Thymus (tissue), 14 donors: Measurements from ENCODE around the gene PRPF8. TPM values are rescaled to one million over a fixed set of nuclear protein-coding genes. Genes with fewer than 3 reads are reported as not detected.

Source experiments
- DNase-seq, 9 donors: peaks; one replicate each; pipeline ENCODE4 v3.0.0-alpha.2; 2013; ENCODE audit warnings: low spot score in 9 of 9, low read depth in 6 of 9, missing footprints in 1 of 9
- H3K27ac ChIP-seq, 2 donors: one replicate each; pipeline ENCODE4 v1.5.1; 2013; ENCODE audit warnings: control low read depth in 1 of 2, low read depth in 1 of 2, low read length in 1 of 2, mild to moderate bottlenecking in 1 of 2, moderate library complexity in 1 of 2
- H3K27me3 ChIP-seq, 2 donors: one replicate each; pipeline ENCODE4 v1.5.1; 2013; ENCODE audit warnings: low read length in 1 of 2; ENCODE audit not compliant: control insufficient read depth in 2 of 2, insufficient read depth in 1 of 2
- H3K36me3 ChIP-seq, 2 donors: one replicate each; pipeline ENCODE4 v1.5.1; 2013; ENCODE audit warnings: low read length in 1 of 2, mild to moderate bottlenecking in 1 of 2, moderate library complexity in 1 of 2; ENCODE audit not compliant: control insufficient read depth in 2 of 2, insufficient read depth in 2 of 2
- H3K4me1 ChIP-seq, 2 donors: one replicate each; pipeline ENCODE4 v1.5.1; 2013; ENCODE audit warnings: low read length in 2 of 2; ENCODE audit not compliant: control insufficient read depth in 2 of 2, insufficient read depth in 2 of 2
- H3K4me3 ChIP-seq, 2 donors: one replicate each; pipeline ENCODE4 v1.5.1; 2013; ENCODE audit warnings: low read length in 2 of 2, control low read depth in 1 of 2, mild to moderate bottlenecking in 1 of 2
- H3K9me3 ChIP-seq, 2 donors: one replicate each; pipeline ENCODE4 v1.5.1; 2013; ENCODE audit warnings: low read length in 1 of 2, mild to moderate bottlenecking in 1 of 2; ENCODE audit not compliant: control insufficient read depth in 2 of 2, insufficient read depth in 1 of 2
- WGBS: extraction: QIAGEN DNeasy Blood & Tissue Kit; methylation state at CpG from one replicate; pipeline ENCODE4 v1.1.7; 2013; 5-methylcytosine and 5-hydroxymethylcytosine counted together
- long read RNA-seq, 10 donors: transcript quantifications; one replicate each; lab custom pipeline, GENCODE V29; 2026
- polyA plus RNA-seq: library from polyadenylated mRNA; stranded (reverse); fragments of 200-250 nt; gene quantifications from one replicate; pipeline ENCODE4 v1.2.3, GENCODE V29; 2013
- total RNA-seq: library from RNA; stranded (reverse); fragments of 120-200 nt; gene quantifications from one replicate; pipeline ENCODE4 v1.2.4, GENCODE V29; 2013
- donor health status: healthy.

PRPF8 gene
- total RNA-seq (106 TPM), polyA plus RNA-seq (86.2 TPM)
- long read RNA-seq, donor 1, full-length matches to known transcripts = 4 of 4 reads
- long read RNA-seq, donor 1, partial matches to known transcripts = 0 of 4 reads
- long read RNA-seq, donor 1, other reads (novel, unspliced or antisense) = 0 of 4 reads
- long read RNA-seq, donor 2 = 0 reads
- long read RNA-seq, donor 3, full-length matches to known transcripts = 8 of 60 reads
- long read RNA-seq, donor 3, partial matches to known transcripts = 52 of 60 reads
- long read RNA-seq, donor 3, other reads (novel, unspliced or antisense) = 0 of 60 reads
- long read RNA-seq, donor 4, full-length matches to known transcripts = 9 of 45 reads
- long read RNA-seq, donor 4, partial matches to known transcripts = 36 of 45 reads
- long read RNA-seq, donor 4, other reads (novel, unspliced or antisense) = 0 of 45 reads
- long read RNA-seq, donor 5, full-length matches to known transcripts = 16 of 59 reads
- long read RNA-seq, donor 5, partial matches to known transcripts = 43 of 59 reads
- long read RNA-seq, donor 5, other reads (novel, unspliced or antisense) = 0 of 59 reads
- long read RNA-seq, donor 6, full-length matches to known transcripts = 7 of 37 reads
- long read RNA-seq, donor 6, partial matches to known transcripts = 16 of 37 reads
- long read RNA-seq, donor 6, other reads (novel, unspliced or antisense) = 14 of 37 reads
- long read RNA-seq, donor 7, full-length matches to known transcripts = 9 of 74 reads
- long read RNA-seq, donor 7, partial matches to known transcripts = 49 of 74 reads
- long read RNA-seq, donor 7, other reads (novel, unspliced or antisense) = 16 of 74 reads
- long read RNA-seq, donor 8, partial matches to known transcripts = 14 of 16 reads
- long read RNA-seq, donor 8, other reads (novel, unspliced or antisense) = 0 of 16 reads
- long read RNA-seq, donor 9, full-length matches to known transcripts = 7 of 26 reads
- long read RNA-seq, donor 9, partial matches to known transcripts = 19 of 26 reads
- long read RNA-seq, donor 9, other reads (novel, unspliced or antisense) = 0 of 26 reads
- long read RNA-seq, donor 10, full-length matches to known transcripts = 7 of 68 reads
- long read RNA-seq, donor 10, partial matches to known transcripts = 61 of 68 reads
- long read RNA-seq, donor 10, other reads (novel, unspliced or antisense) = 0 of 68 reads

GRCh38 chr17:1684378-1685189, at the start of gene PRPF8:
Gene PRPF8, minus strand, starts transcription at chr17:1684867. Its CDS starts 296 bp downstream, at chr17:1684571.
- peaks cover 31 to 39% of the 10 kb centered on the region in 2 donors for H3K36me3 ChIP-seq
- H3K4me1 ChIP-seq = peaks cover 12 to 17% of the 10 kb centered on the region in 2 donors
- H3K9me3 ChIP-seq = no peaks in the 10 kb centered on the region
- H3K27me3 ChIP-seq = peaks cover 0 to 2% of the 10 kb centered on the region in 2 donors
- DNase-seq = peak; percentile 95 to 99 (median 97)
- peak within 1 kb of the TSS; percentile 93 to 97 for H3K27ac ChIP-seq
- under 1% methylated on average over 72 of the region's 72 CpGs for WGBS
- H3K4me3 ChIP-seq = peak within 1 kb of the TSS; percentile 99

- H3K4me3 ChIP-seq = no peak overlapping the region
- H3K9me3 ChIP-seq = no peaks in the 10 kb centered on the region
- DNase-seq = no peak
- H3K36me3 ChIP-seq = peaks cover 43 to 69% of the 10 kb centered on the region in 2 donors
- no peaks in the 10 kb centered on the region for H3K27me3 ChIP-seq
- WGBS = 98% methylated on average over 38 of the region's 38 CpGs
- no peak overlapping the region for H3K27ac ChIP-seq
- peaks cover 0 to 18% of the 10 kb centered on the region in 2 donors for H3K4me1 ChIP-seq
Observed at GRCh38 chr17:1733759-1734158, 49.1 kb upstream of the PRPF8 start.

- H3K4me3 ChIP-seq = no peak overlapping the region
- H3K4me1 ChIP-seq = peaks cover 2 to 18% of the 10 kb centered on the region in 2 donors
- H3K27ac ChIP-seq = no peak overlapping the region
- no peak for DNase-seq
- H3K9me3 ChIP-seq = no peaks in the 10 kb centered on the region
- H3K36me3 ChIP-seq = peaks cover 44 to 69% of the 10 kb centered on the region in 2 donors
- 86% methylated on average over 11 of the region's 11 CpGs for WGBS
- H3K27me3 ChIP-seq = no peaks in the 10 kb centered on the region
Observed at GRCh38 chr17:1732833-1733321, 48.2 kb upstream of the PRPF8 start.

- H3K36me3 ChIP-seq = peaks cover 44 to 67% of the 10 kb centered on the region in 2 donors
- H3K4me3 ChIP-seq = no peak overlapping the region
- no peaks in the 10 kb centered on the region for H3K9me3 ChIP-seq
- DNase-seq = no peak
- WGBS = 96% methylated on average over 22 of the region's 22 CpGs
- no peak overlapping the region for H3K27ac ChIP-seq
- H3K27me3 ChIP-seq = no peaks in the 10 kb centered on the region
- H3K4me1 ChIP-seq = peaks cover 2 to 18% of the 10 kb centered on the region in 2 donors
Observed at GRCh38 chr17:1732241-1732832, 47.7 kb upstream of the PRPF8 start.

GRCh38 chr17:1731194-1731506, 46.5 kb upstream of the PRPF8 start:
- WGBS = 96% methylated on average over 10 of the region's 10 CpGs
- DNase-seq = no peak
- peaks cover 52 to 67% of the 10 kb centered on the region in 2 donors for H3K36me3 ChIP-seq
- peaks cover 2 to 9% of the 10 kb centered on the region in 2 donors for H3K4me1 ChIP-seq
- no peak overlapping the region for H3K4me3 ChIP-seq
- no peaks in the 10 kb centered on the region for H3K27me3 ChIP-seq
- no peaks in the 10 kb centered on the region for H3K9me3 ChIP-seq
- no peak overlapping the region for H3K27ac ChIP-seq

- H3K36me3 ChIP-seq = peaks cover 53 to 63% of the 10 kb centered on the region in 2 donors
- DNase-seq = no peak
- no peak overlapping the region for H3K4me3 ChIP-seq
- H3K27me3 ChIP-seq = no peaks in the 10 kb centered on the region
- peak overlapping the region in 1 of 2 donors; percentile 76 for H3K27ac ChIP-seq
- no peaks in the 10 kb centered on the region for H3K9me3 ChIP-seq
- 92% methylated on average over 40 of the region's 40 CpGs for WGBS
- H3K4me1 ChIP-seq = peaks cover 2 to 13% of the 10 kb centered on the region in 2 donors
Observed at GRCh38 chr17:1730326-1731193, 45.9 kb upstream of the PRPF8 start.

- Histone ChIP-seq H3K9me3 (no peaks in the 10 kb centered on the region), H3K27ac (no peak overlapping the region), H3K27me3 (no peaks in the 10 kb centered on the region), H3K36me3 (peaks cover 55 to 59% of the 10 kb centered on the region in 2 donors), H3K4me1 (peaks cover 5 to 19% of the 10 kb centered on the region in 2 donors), H3K4me3 (no peak overlapping the region)
- 92% methylated on average over 15 of the region's 15 CpGs for WGBS
- DNase-seq = no peak
Observed at GRCh38 chr17:1729966-1730325, 45.3 kb upstream of the PRPF8 start.
